ENCODE results near the gene PAK6. TPM values are rescaled to one million over a fixed set of nuclear protein-coding genes. Genes with fewer than 3 reads are reported as not detected.

PAK6 gene
- total and polyA plus RNA-seq, 12 donors = 4.9 to 31.0 (median 13.1) TPM

- intact Hi-C loops (cut with DNase I) = no loop called here
- H3K4me3 ChIP-seq = no peak overlapping the region
- no peak overlapping the region for H3K27ac ChIP-seq
- H3K9me3 ChIP-seq (replicated peaks in 1 of 3) = no peaks in the 10 kb centered on the region
- H3K36me3 ChIP-seq (replicated peaks in 1 of 2) = no peaks in the 10 kb centered on the region
- H3K4me1 ChIP-seq (replicated peaks in 1 of 2) = no peaks in the 10 kb centered on the region
- TF ChIP-seq POLR2A (IDR thresholded peaks at IDR 0.05) = no peak
- no peak for TF ChIP-seq CTCF (IDR thresholded peaks at IDR 0.05)
- H3K27me3 ChIP-seq = no peaks in the 10 kb centered on the region
- 65 to 87% (median 85%) methylated on average over 4 to 5 of the region's 5 CpGs for WGBS, 4 donors
- DNase-seq = peak in 2 of 7 donors; percentile 7 to 35
These were observed 6.2 kb downstream of the PAK6 start for GRCh38 chr15:40244961-40245523.

- H3K4me1 ChIP-seq (replicated peaks in 1 of 2) = no peaks in the 10 kb centered on the region
- 90 to 96% (median 92%) methylated on average over 6 to 9 of the region's 9 CpGs for WGBS, 4 donors
- DNase-seq = peak in 2 of 7 donors; percentile 10 to 36
- no peaks in the 10 kb centered on the region for H3K27me3 ChIP-seq
- H3K9me3 ChIP-seq (replicated peaks in 1 of 3) = no peaks in the 10 kb centered on the region
- no peaks in the 10 kb centered on the region for H3K36me3 ChIP-seq (replicated peaks in 1 of 2)
- intact Hi-C loops (cut with DNase I) = no loop called here
- no peak overlapping the region for H3K27ac ChIP-seq
- TF ChIP-seq POLR2A (IDR thresholded peaks at IDR 0.05) (no peak), CTCF (IDR thresholded peaks at IDR 0.05) (no peak)
- no peak overlapping the region for H3K4me3 ChIP-seq
These were observed 7.0 kb downstream of the PAK6 start for GRCh38 chr15:40245666-40246450.

- Histone ChIP-seq H3K27ac (no peak overlapping the region), H3K4me1 (replicated peaks in 1 of 2) (peaks cover 0 to 5% of the 10 kb centered on the region in 2 donors), H3K9me3 (replicated peaks in 1 of 3) (no peaks in the 10 kb centered on the region), H3K27me3 (no peaks in the 10 kb centered on the region), H3K36me3 (replicated peaks in 1 of 2) (no peaks in the 10 kb centered on the region), H3K4me3 (no peak overlapping the region)
- TF ChIP-seq POLR2A (IDR thresholded peaks at IDR 0.05) = no peak
- TF ChIP-seq CTCF (IDR thresholded peaks at IDR 0.05) = no peak
- no peak for DNase-seq
- 86 to 95% (median 93%) methylated on average over 4 to 8 of the region's 8 CpGs for WGBS, 4 donors
- intact Hi-C loops (cut with DNase I) = no loop called here
These were observed 7.8 kb downstream of the PAK6 start for GRCh38 chr15:40246496-40247280.

- H3K36me3 ChIP-seq (replicated peaks in 1 of 2) = no peaks in the 10 kb centered on the region
- TF ChIP-seq POLR2A (IDR thresholded peaks at IDR 0.05) = no peak
- no peak for TF ChIP-seq CTCF (IDR thresholded peaks at IDR 0.05)
- H3K4me3 ChIP-seq = no peak overlapping the region
- peak in 1 of 7 donors; percentile 11 for DNase-seq
- no peaks in the 10 kb centered on the region for H3K9me3 ChIP-seq (replicated peaks in 1 of 3)
- WGBS, 4 donors = 86 to 94% (median 90%) methylated on average over 9 to 12 of the region's 12 CpGs
- no peaks in the 10 kb centered on the region for H3K27me3 ChIP-seq
- intact Hi-C loops (cut with DNase I) = no loop called here
- H3K4me1 ChIP-seq (replicated peaks in 1 of 2) = peaks cover under 1 to 13% of the 10 kb centered on the region in 2 donors
- no peak overlapping the region for H3K27ac ChIP-seq
These were observed 8.6 kb downstream of the PAK6 start for GRCh38 chr15:40247406-40247971.
